ENCODE results near the gene TSC22D3. TPM values are rescaled to one million over a fixed set of nuclear protein-coding genes. Genes with fewer than 3 reads are reported as not detected.

The TSC22D3 gene
- total RNA-seq, 1 donor from 2014 or later, result 212 TPM

- H3K36me3 Mint-ChIP-seq (ENCODE audit: unreplicated experiment), result no peaks in the 10 kb centered on the region
- peaks cover 82% of the 10 kb centered on the region for H3K4me1 Mint-ChIP-seq (ENCODE audit: unreplicated experiment)
- no peaks in the 10 kb centered on the region for H3K9me3 Mint-ChIP-seq (ENCODE audit: unreplicated experiment)
- no peak for DNase-seq (ENCODE audit: extremely low spot score, unreplicated experiment)
- H3K4me3 Mint-ChIP-seq (ENCODE audit: unreplicated experiment), result no peak overlapping the region
- peak overlapping the region; percentile 90 for H3K27ac Mint-ChIP-seq (ENCODE audit: unreplicated experiment)
- TF ChIP-seq, protein P1, sequence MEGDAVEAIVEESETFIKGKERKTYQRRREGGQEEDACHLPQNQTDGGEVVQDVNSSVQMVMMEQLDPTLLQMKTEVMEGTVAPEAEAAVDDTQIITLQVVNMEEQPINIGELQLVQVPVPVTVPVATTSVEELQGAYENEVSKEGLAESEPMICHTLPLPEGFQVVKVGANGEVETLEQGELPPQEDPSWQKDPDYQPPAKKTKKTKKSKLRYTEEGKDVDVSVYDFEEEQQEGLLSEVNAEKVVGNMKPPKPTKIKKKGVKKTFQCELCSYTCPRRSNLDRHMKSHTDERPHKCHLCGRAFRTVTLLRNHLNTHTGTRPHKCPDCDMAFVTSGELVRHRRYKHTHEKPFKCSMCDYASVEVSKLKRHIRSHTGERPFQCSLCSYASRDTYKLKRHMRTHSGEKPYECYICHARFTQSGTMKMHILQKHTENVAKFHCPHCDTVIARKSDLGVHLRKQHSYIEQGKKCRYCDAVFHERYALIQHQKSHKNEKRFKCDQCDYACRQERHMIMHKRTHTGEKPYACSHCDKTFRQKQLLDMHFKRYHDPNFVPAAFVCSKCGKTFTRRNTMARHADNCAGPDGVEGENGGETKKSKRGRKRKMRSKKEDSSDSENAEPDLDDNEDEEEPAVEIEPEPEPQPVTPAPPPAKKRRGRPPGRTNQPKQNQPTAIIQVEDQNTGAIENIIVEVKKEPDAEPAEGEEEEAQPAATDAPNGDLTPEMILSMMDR (IDR thresholded peaks at IDR 0.05), result no peak
- no peaks in the 10 kb centered on the region for H3K27me3 Mint-ChIP-seq (ENCODE audit: unreplicated experiment)
Measured at GRCh38 chrX:107728371-107729099, 47.1 kb downstream of the TSC22D3 start.

- H3K27me3 Mint-ChIP-seq (ENCODE audit: unreplicated experiment), result no peaks in the 10 kb centered on the region
- no peak for DNase-seq (ENCODE audit: extremely low spot score, unreplicated experiment)
- TF ChIP-seq, protein P1 (IDR thresholded peaks at IDR 0.05), result no peak
- H3K36me3 Mint-ChIP-seq (ENCODE audit: unreplicated experiment), result no peaks in the 10 kb centered on the region
- peaks cover 83% of the 10 kb centered on the region for H3K4me1 Mint-ChIP-seq (ENCODE audit: unreplicated experiment)
- H3K9me3 Mint-ChIP-seq (ENCODE audit: unreplicated experiment), result no peaks in the 10 kb centered on the region
- H3K4me3 Mint-ChIP-seq (ENCODE audit: unreplicated experiment), result no peak overlapping the region
- peak overlapping the region; percentile 75 for H3K27ac Mint-ChIP-seq (ENCODE audit: unreplicated experiment)
Measured at GRCh38 chrX:107726816-107727534, 48.6 kb downstream of the TSC22D3 start.

DNA sequence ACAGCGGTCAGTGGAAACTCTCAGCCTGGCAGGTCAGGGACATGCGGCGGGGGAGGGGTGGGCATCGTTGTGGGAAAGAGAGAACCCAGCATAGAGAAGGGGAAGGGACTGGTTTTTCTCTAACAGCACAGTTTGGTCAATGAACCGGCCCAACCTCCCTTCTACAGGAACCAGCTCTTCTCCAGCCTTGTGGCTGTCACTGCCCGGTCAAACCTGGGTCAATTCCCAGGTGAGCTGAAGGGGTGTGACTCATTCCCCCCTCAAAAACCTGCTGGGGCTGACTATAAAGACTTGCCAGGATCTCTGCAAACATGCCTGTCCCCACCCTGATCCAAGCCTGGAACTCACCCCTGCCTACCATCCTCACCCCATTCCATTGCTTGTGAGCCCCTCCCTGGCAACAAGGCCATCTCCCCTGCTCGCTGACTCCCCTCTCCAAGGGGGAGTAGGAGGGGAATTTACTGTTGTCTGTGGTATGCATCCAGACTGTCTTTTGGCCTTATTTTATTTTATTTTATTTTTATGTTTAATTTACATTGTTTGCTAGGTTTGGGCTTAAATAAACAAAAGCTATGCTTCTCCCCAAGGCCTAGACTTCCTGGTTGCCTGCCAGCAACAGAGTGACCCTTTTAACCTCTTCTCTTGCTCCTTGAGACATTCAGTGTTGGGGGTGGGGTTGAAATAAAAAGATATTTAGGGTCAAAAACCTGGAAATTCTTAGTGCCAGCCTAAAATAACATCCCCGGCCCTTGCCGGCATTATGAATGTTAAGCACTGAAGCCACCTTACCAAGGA lies 49.6 kb downstream of the TSC22D3 start:
- H3K36me3 Mint-ChIP-seq (ENCODE audit: unreplicated experiment), result no peaks in the 10 kb centered on the region

GRCh38 chrX:107724653-107725052 lies 50.9 kb downstream of the TSC22D3 start:
- H3K4me1 Mint-ChIP-seq (ENCODE audit: unreplicated experiment), result peaks cover 67% of the 10 kb centered on the region
- H3K9me3 Mint-ChIP-seq (ENCODE audit: unreplicated experiment), result no peaks in the 10 kb centered on the region
- DNase-seq (ENCODE audit: extremely low spot score, unreplicated experiment), result no peak
- no peaks in the 10 kb centered on the region for H3K27me3 Mint-ChIP-seq (ENCODE audit: unreplicated experiment)
- TF ChIP-seq, protein P1 (IDR thresholded peaks at IDR 0.05), result no peak
- H3K27ac Mint-ChIP-seq (ENCODE audit: unreplicated experiment), result peak overlapping the region; percentile 77
- H3K36me3 Mint-ChIP-seq (ENCODE audit: unreplicated experiment), result no peaks in the 10 kb centered on the region
- no peak overlapping the region for H3K4me3 Mint-ChIP-seq (ENCODE audit: unreplicated experiment)

More for the DNA sequence above, 49.6 kb downstream of the TSC22D3 start:
- DNase-seq (ENCODE audit: extremely low spot score, unreplicated experiment), result no peak
- peaks cover 81% of the 10 kb centered on the region for H3K4me1 Mint-ChIP-seq (ENCODE audit: unreplicated experiment)
- TF ChIP-seq, protein P1 (IDR thresholded peaks at IDR 0.05), result no peak
- H3K27ac Mint-ChIP-seq (ENCODE audit: unreplicated experiment), result peak overlapping the region; percentile 77
- no peaks in the 10 kb centered on the region for H3K9me3 Mint-ChIP-seq (ENCODE audit: unreplicated experiment)
- no peaks in the 10 kb centered on the region for H3K27me3 Mint-ChIP-seq (ENCODE audit: unreplicated experiment)
- H3K4me3 Mint-ChIP-seq (ENCODE audit: unreplicated experiment), result peak overlapping the region; percentile 35

All from osteocyte (in vitro differentiated cells).